ENCODE results near the gene RERG. TPM values are rescaled to one million over a fixed set of nuclear protein-coding genes. Genes with fewer than 3 reads are reported as not detected.

RERG gene
- total and polyA plus RNA-seq, 4 donors = 1.0 to 1.4 (median 1.1) TPM

- TF ChIP-seq GABPA (IDR thresholded peaks at IDR 0.05 in 1 of 2, conservative IDR thresholded peaks at IDR 0.05 in 1 of 2) (no peak), ATF3 (IDR thresholded peaks at IDR 0.05) (no peak), FOXA2 (IDR thresholded peaks at IDR 0.05) (no peak), REST (IDR thresholded peaks at IDR 0.05) (no peak), RXRA (IDR thresholded peaks at IDR 0.05) (no peak), MAX (IDR thresholded peaks at IDR 0.05) (no peak), JUND (IDR thresholded peaks at IDR 0.05) (no peak), CTCF (IDR thresholded peaks at IDR 0.05; ENCODE audit: low read depth, low read length, missing input control) (no peak), RAD21 (IDR thresholded peaks at IDR 0.05) (no peak), EGR1 (IDR thresholded peaks at IDR 0.05; ENCODE audit: low read depth in 2 of 2) (no peak), HNF4A (conservative IDR thresholded peaks at IDR 0.05) (no peak), YY1 (IDR thresholded peaks at IDR 0.05) (no peak), ZBTB33 (IDR thresholded peaks at IDR 0.05) (no peak), TAF1 (conservative IDR thresholded peaks at IDR 0.05) (no peak), HNF4G (IDR thresholded peaks at IDR 0.05) (no peak), SP1 (IDR thresholded peaks at IDR 0.05) (no peak), NR2F2 (IDR thresholded peaks at IDR 0.05) (no peak)
- Histone ChIP-seq H3K9me3 (ENCODE audit: control insufficient read depth in 4 of 4, low read length in 3 of 4) (no peaks in the 10 kb centered on the region), H3K27me3 (ENCODE audit: control insufficient read depth in 4 of 4, insufficient read depth in 4 of 4, low read length in 3 of 4) (peaks cover 0 to 4% (median 0%) of the 10 kb centered on the region in 4 donors), H3K9ac (ENCODE audit: low read depth in 1 of 2, low read length in 2 of 2) (no peak overlapping the region), H3K4me3 (ENCODE audit: low read depth in 1 of 3, low read length in 3 of 3) (no peak overlapping the region), H3K36me3 (ENCODE audit: control insufficient read depth in 4 of 4, insufficient read depth in 3 of 4, low read depth in 1 of 4, low read length in 3 of 4) (no peaks in the 10 kb centered on the region), H3K27ac (ENCODE audit: low read depth in 1 of 2, low read length in 2 of 2) (no peak overlapping the region), H3K4me1 (ENCODE audit: control insufficient read depth in 4 of 4, insufficient read depth in 4 of 4, low read length in 3 of 4) (no peaks in the 10 kb centered on the region)
- DNase-seq (ENCODE audit: low spot score) = no peak
- 82% methylated on average over 3 of the region's 3 CpGs for WGBS
Measured at GRCh38 chr12:15188127-15188526, 33.1 kb downstream of the RERG start.

GRCh38 chr12:15186597-15186996 lies 34.6 kb downstream of the RERG start:
- no peak overlapping the region for H3K27ac ChIP-seq (ENCODE audit: low read depth in 1 of 2, low read length in 2 of 2)

More at GRCh38 chr12:15186597-15186996, 34.6 kb downstream of the RERG start:
- no peaks in the 10 kb centered on the region for H3K9me3 ChIP-seq (ENCODE audit: control insufficient read depth in 4 of 4, low read length in 3 of 4)
- H3K4me3 ChIP-seq (ENCODE audit: low read depth in 1 of 3, low read length in 3 of 3) = no peak overlapping the region
- no peaks in the 10 kb centered on the region for H3K36me3 ChIP-seq (ENCODE audit: control insufficient read depth in 4 of 4, insufficient read depth in 3 of 4, low read depth in 1 of 4, low read length in 3 of 4)
- no peak overlapping the region for H3K9ac ChIP-seq (ENCODE audit: low read depth in 1 of 2, low read length in 2 of 2)
- WGBS = 58% methylated on average over 1 of the region's 1 CpG
- DNase-seq (ENCODE audit: low spot score) = no peak
- H3K4me1 ChIP-seq (ENCODE audit: control insufficient read depth in 4 of 4, insufficient read depth in 4 of 4, low read length in 3 of 4) = no peaks in the 10 kb centered on the region
- H3K27me3 ChIP-seq (ENCODE audit: control insufficient read depth in 4 of 4, insufficient read depth in 4 of 4, low read length in 3 of 4) = peaks cover 0 to 4% (median 0%) of the 10 kb centered on the region in 4 donors
- TF ChIP-seq FOXA1 (IDR thresholded peaks at IDR 0.05) = no peak
- TF ChIP-seq RXRA (IDR thresholded peaks at IDR 0.05) = peak; percentile 33 to 41
